ENCODE results near the gene LAS1L. TPM values are rescaled to one million over a fixed set of nuclear protein-coding genes. Genes with fewer than 3 reads are reported as not detected.

LAS1L gene
- total RNA-seq, 1 donor from 2014 or later = 42.1 TPM

DNA sequence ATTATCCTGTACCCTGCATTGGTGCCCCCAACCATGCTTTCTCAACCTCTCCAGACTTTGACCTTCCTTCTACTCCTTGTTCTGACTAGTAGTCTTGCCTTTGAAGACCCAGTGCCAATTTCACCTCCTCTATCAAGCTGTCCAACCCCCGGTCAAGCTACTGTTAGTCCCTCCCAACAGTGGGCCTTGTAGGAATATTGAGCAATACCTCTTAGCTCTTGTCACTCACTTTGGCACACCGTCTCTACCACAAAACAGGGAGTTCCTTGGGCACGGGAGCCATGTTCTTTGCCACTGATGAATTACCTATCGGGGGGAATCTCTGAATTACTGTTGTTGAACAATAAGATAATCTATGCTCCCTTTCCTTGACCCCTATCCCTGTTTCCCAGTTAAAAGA lies 25.2 kb downstream of the LAS1L start:
- no peaks in the 10 kb centered on the region for H3K27me3 Mint-ChIP-seq
- no peaks in the 10 kb centered on the region for H3K9me3 Mint-ChIP-seq
- TF ChIP-seq, protein P1, sequence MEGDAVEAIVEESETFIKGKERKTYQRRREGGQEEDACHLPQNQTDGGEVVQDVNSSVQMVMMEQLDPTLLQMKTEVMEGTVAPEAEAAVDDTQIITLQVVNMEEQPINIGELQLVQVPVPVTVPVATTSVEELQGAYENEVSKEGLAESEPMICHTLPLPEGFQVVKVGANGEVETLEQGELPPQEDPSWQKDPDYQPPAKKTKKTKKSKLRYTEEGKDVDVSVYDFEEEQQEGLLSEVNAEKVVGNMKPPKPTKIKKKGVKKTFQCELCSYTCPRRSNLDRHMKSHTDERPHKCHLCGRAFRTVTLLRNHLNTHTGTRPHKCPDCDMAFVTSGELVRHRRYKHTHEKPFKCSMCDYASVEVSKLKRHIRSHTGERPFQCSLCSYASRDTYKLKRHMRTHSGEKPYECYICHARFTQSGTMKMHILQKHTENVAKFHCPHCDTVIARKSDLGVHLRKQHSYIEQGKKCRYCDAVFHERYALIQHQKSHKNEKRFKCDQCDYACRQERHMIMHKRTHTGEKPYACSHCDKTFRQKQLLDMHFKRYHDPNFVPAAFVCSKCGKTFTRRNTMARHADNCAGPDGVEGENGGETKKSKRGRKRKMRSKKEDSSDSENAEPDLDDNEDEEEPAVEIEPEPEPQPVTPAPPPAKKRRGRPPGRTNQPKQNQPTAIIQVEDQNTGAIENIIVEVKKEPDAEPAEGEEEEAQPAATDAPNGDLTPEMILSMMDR (conservative IDR thresholded peaks at IDR 0.05) = no peak
- H3K27ac Mint-ChIP-seq = no peak overlapping the region
- DNase-seq (ENCODE audit: extremely low spot score, unreplicated experiment) = no peak
- no peak overlapping the region for H3K4me3 Mint-ChIP-seq
- peaks cover 4% of the 10 kb centered on the region for H3K36me3 Mint-ChIP-seq
- H3K4me1 Mint-ChIP-seq (ENCODE audit: unreplicated experiment) = no peaks in the 10 kb centered on the region

DNA sequence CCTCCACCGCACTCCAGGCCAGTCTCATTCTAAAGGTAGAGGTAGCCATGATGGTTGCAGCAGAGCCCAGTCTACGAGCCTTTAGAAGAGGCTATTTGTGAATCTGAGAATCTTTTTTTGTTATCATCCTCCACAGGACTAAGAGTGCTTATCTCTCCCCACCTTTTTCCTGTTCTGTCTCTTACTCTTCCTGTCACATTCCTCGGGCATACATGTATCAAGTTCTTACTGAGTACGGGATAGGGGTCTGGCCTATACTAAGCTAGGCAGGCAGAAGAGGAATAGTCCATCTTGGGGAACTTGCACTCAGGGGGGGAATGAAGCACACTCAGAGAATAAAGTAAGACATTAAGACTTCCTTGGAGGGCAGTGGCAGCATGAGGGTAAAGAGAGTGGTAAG lies 25.7 kb downstream of the LAS1L start:
- H3K27ac Mint-ChIP-seq = no peak overlapping the region
- no peak for DNase-seq (ENCODE audit: extremely low spot score, unreplicated experiment)
- H3K36me3 Mint-ChIP-seq = peaks cover 4% of the 10 kb centered on the region
- TF ChIP-seq, protein P1 (conservative IDR thresholded peaks at IDR 0.05) = no peak
- H3K4me1 Mint-ChIP-seq (ENCODE audit: unreplicated experiment) = no peaks in the 10 kb centered on the region
- H3K27me3 Mint-ChIP-seq = no peaks in the 10 kb centered on the region
- H3K9me3 Mint-ChIP-seq = no peaks in the 10 kb centered on the region
- H3K4me3 Mint-ChIP-seq = no peak overlapping the region

DNA sequence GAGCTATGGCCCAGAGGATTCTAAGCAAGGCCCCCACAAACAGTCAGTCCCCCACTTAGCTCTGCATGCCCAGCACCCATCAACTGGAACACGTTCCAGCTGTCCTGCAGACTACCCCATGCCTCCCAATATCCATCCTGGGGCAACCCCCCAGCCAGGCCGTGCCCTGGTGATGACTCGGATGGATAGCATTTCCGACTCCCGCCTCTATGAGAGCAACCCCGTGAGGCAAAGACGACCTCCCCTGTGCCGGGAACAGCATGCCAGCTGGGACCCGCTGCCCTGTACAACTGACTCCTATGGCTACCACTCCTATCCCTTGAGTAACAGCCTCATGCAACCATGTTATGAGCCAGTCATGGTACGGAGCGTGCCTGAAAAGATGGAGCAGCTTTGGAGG lies 32.0 kb downstream of the LAS1L start:
- TF ChIP-seq, protein P1 (conservative IDR thresholded peaks at IDR 0.05) = no peak
- peaks cover 4% of the 10 kb centered on the region for H3K36me3 Mint-ChIP-seq
- H3K27ac Mint-ChIP-seq = no peak overlapping the region
- H3K27me3 Mint-ChIP-seq = no peaks in the 10 kb centered on the region
- H3K4me1 Mint-ChIP-seq (ENCODE audit: unreplicated experiment) = no peaks in the 10 kb centered on the region
- no peak overlapping the region for H3K4me3 Mint-ChIP-seq
- DNase-seq (ENCODE audit: extremely low spot score, unreplicated experiment) = no peak
- no peaks in the 10 kb centered on the region for H3K9me3 Mint-ChIP-seq

DNA sequence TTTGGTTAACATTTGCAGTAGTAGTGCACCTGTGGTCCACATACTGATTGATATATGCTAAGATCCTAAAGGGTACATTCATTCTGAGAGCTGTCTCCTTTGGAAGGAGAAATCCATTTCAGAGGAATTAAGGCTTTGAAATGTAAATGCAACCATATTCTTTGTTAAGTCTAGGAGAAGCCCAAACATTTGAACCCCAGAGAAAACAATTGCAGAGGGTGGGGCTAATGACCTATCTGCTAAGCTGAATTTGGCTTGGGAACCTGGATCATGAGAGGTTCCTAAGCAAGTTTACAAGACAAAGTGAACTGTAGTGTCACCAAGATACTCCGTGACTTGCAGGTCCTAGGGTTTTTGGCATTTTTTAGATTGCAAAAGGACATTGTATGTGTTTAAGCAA lies 41.2 kb downstream of the LAS1L start:
- no peak for DNase-seq (ENCODE audit: extremely low spot score, unreplicated experiment)
- H3K4me3 Mint-ChIP-seq = no peak overlapping the region
- no peaks in the 10 kb centered on the region for H3K9me3 Mint-ChIP-seq
- no peaks in the 10 kb centered on the region for H3K4me1 Mint-ChIP-seq (ENCODE audit: unreplicated experiment)
- H3K27ac Mint-ChIP-seq = no peak overlapping the region
- TF ChIP-seq, protein P1 (conservative IDR thresholded peaks at IDR 0.05) = no peak
- H3K27me3 Mint-ChIP-seq = no peaks in the 10 kb centered on the region
- no peaks in the 10 kb centered on the region for H3K36me3 Mint-ChIP-seq

DNA sequence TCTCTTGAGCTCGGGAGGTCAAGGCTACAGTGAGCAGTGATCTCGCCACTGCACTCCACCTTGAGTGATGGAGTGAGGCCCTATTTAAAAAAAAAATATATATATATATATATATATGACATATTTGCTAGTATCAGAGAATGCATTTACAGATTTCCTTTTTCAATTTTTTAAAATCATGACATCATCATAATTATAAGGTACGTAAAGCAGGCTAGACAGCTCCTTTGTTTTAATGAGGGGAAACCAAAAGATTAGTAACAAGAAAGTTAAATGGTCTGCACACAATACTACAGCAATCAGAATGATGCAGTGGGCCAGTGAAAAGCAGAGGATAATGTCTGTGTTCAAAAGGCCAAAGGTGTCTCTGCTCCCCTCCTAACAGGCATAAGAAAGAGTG lies 43.0 kb downstream of the LAS1L start:
- H3K4me1 Mint-ChIP-seq (ENCODE audit: unreplicated experiment) = no peaks in the 10 kb centered on the region
- H3K4me3 Mint-ChIP-seq = no peak overlapping the region
- H3K27me3 Mint-ChIP-seq = no peaks in the 10 kb centered on the region
- DNase-seq (ENCODE audit: extremely low spot score, unreplicated experiment) = no peak
- no peaks in the 10 kb centered on the region for H3K36me3 Mint-ChIP-seq
- TF ChIP-seq, protein P1 (conservative IDR thresholded peaks at IDR 0.05) = no peak
- H3K27ac Mint-ChIP-seq = no peak overlapping the region
- H3K9me3 Mint-ChIP-seq = no peaks in the 10 kb centered on the region

DNA sequence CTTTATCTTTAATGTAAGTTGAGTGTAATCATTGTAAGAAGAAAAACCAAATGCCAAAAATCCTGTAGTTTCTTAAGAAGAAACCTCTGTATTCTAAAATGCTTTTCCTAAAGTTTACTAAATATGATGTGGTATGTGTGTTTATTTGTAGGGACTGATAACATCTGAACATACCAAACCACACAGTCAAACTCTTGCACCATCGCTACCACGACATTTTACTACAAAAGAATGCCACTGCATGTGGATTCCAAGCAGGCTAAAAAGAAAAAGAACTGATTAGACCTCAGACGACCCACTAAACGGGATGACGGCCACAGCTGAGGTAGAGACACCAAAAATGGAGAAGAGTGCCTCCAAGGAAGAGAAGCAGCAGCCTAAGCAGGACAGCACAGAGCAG lies 46.1 kb downstream of the LAS1L start:
- Mint-ChIP-seq H3K27ac (no peak overlapping the region), H3K36me3 (no peaks in the 10 kb centered on the region)
- TF ChIP-seq, protein P1 (conservative IDR thresholded peaks at IDR 0.05) = no peak

More for the DNA sequence above, 46.1 kb downstream of the LAS1L start:
- DNase-seq (ENCODE audit: extremely low spot score, unreplicated experiment) = no peak
- Mint-ChIP-seq H3K4me3 (no peak overlapping the region), H3K27me3 (no peaks in the 10 kb centered on the region), H3K9me3 (no peaks in the 10 kb centered on the region), H3K4me1 (ENCODE audit: unreplicated experiment) (no peaks in the 10 kb centered on the region)
